Inferior parietal cortex (tissue), 1 donor: ENCODE measurements around the gene RIPK4.
"Not testable (repeated sequence)": the region's sequence is repeated elsewhere in the genome, so short reads cannot be mapped to it uniquely, and the experiment has no call there.

Experiments used
- DNase-seq: peaks from one replicate; pipeline ENCODE4 v3.0.0-alpha.2; 2016; ENCODE audit errors: extremely low spot score

Gene RIPK4

DNA sequence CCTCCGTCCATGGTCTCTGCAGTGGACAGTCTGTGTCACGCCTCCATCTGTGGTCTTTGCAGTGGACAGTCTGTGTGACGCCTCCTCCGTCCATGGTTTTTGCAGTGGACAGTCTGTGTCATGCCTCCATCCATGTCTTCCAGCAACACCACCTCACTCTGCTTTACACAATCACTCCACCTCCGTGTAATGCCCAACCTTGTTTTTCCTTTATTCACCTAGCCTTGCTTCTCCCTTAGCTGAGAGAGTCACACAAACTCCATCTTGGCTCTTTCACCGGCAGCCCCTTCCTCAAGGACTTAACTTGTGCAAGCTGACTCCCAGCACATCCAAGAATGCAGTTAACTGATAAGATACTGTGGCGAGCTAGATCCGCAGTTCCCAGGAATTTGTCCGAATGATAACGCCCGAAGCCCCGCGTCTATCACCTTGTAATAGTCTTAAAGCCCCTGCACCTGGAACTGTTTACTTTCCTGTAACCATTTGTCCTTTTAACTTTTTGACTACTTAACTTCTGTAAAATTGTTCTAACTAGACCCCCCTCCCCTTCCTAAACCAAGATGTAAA is 52.5 kb downstream of the RIPK4 start:
- DNase-seq, result not testable (repeated sequence)

DNA sequence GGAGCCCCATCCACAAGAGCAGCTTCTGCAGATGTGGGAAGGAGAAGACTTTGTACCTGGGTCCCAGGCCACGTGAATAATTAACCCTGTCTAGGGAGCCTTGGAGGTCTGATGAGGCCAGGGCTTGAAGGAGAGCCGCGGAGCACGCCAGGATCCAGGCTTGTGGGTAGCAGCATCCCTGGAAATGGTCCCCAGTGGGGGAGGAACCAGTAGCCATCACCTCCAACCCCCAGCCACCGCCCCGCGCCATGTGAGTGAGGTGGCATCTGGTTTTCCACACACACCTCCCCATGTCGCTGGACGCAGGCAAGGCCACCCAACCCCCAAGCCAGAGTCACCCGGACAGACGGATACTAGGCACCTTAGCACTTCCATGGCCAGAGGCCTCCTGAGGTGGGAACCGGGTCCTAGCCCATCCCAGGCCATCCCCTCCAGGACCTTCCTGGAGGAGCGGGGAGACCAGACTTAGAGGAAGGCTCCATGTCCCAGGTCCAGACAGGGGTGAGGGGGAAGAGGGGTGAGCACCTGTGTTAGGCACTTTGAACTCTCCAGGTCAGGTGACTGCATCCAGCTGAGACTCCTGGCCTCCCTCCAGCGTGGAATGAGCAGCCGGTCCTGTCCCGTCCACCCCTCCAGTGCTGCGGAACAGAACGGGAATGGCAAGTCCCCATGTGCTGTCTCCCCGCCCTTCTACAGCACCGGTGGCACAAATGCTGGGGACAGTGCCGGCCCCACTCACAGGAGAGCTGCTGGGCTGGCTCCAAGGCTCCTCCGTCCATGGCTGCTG is 53.2 kb downstream of the RIPK4 start:
- DNase-seq, result no peak

DNA sequence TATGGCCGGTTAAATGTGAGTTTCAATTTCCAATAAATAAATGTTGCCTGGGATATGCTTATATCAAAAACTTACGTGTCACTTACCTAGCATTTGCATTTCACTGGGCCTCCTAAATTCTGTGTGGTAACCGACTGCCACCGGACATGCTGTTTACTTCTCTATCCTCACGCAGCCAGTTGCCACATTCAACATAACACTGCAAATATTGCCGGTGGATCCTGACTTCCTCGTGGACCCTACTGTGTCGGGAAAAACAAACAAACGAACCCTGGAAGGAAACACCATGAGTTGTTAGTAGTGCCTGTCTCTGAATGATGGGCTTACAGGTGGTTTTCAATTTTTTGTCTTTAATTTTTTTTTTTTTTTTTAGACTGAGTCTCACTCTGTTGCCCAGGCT is 54.1 kb downstream of the RIPK4 start:
- DNase-seq, result no peak

- DNase-seq, result no peak
These were observed 54.7 kb downstream of the RIPK4 start for GRCh38 chr21:41712201-41712600.

GRCh38 chr21:41711416-41712007 is 55.3 kb downstream of the RIPK4 start:
- no peak for DNase-seq

- DNase-seq, result no peak
These were observed 56.1 kb downstream of the RIPK4 start for GRCh38 chr21:41710823-41711160.

DNA sequence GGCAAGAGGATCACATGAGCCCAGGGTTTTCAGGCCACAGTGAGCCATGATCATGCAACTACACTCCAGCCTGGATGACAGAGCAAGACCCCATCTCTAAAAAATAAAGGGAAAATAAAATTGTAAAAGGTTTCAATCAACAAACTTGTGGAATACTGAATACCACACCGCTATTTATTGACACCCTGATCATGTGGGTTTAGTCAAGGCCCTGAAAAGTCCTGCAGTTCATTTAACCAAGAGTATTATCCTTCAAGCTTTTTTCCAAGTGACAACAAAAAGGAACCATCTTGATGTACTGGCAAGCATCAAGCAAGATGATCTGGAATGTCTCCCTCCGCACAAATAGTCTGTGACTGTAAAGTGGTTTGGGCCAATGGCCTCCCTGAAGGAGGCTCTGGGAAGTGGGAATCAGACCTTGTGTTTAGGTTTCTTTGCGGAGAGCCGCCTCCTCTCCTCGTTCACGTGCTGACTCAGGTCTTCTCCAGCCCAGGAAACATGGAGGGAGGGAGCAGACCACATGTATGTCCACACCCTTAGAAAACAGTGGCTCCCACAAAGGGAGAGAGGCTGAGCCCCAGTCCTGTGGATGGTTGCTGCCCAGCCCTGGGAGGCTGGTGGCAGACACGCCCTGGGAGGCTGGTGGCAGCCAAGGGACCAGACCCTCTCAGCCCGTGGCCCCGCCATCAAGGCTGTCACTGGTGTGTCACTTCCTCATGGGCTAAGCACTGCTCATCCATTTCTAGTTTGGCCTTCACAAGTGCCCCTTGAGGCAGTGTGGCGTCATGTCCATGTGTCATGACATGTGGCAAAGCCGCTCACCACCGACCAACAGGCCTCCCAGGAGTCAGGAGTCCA is 56.7 kb downstream of the RIPK4 start:
- DNase-seq, result no peak

GRCh38 chr21:41709166-41709565 is 57.7 kb downstream of the RIPK4 start:
- no peak for DNase-seq

DNA sequence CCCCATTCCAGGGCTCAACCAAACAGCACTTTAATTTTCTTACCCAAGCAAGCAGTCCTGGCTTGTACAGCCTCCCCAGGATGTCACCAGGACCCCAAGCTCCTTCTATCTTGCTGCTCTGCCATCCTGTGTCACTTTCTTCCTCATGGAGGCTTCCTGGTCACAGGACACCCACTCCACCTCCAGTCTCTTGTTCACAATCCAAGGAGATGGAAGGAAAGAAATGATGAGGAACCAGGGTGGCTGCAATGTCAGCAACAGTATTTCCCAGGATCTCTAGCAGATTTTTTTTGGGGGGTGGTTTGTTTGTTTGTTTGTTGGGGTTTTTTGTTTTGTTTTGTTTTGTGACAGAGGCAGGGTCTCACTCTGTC is 58.9 kb downstream of the RIPK4 start:
- no peak for DNase-seq

- no peak for DNase-seq
These were observed 59.5 kb downstream of the RIPK4 start for GRCh38 chr21:41707231-41707959.

- no peak for DNase-seq
These were observed 60.2 kb downstream of the RIPK4 start for GRCh38 chr21:41706678-41707077.

- no peak for DNase-seq
These were observed 60.6 kb downstream of the RIPK4 start for GRCh38 chr21:41706263-41706639.

GRCh38 chr21:41705546-41706262 is 61.1 kb downstream of the RIPK4 start:
- DNase-seq, result no peak

- no peak for DNase-seq
These were observed 62.9 kb downstream of the RIPK4 start for GRCh38 chr21:41703857-41704501.

- DNase-seq, result no peak
These were observed 65.1 kb downstream of the RIPK4 start for GRCh38 chr21:41701749-41702148.

DNA sequence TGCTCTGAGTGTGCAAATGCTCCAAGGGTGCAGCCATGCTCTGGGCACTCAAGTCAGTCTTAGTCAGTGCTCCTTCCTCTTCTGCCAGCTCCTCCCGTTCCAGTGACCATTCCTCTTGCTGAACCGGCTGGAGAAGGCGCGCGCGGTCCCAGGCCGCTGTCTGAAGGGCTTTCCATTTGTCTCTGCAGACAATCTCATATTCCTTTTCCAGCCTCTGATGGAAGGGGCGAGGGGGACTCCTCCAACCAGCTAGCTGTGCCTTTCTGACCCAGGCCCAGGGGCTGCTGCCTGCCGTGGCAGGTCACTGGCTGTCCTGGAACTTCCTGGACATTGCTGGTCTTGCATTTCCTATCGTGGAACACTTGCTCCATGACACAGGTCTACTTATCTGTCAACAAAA is 67.5 kb downstream of the RIPK4 start:
- no peak for DNase-seq

GRCh38 chr21:41698071-41698470 is 68.8 kb downstream of the RIPK4 start:
- DNase-seq, result no peak

- DNase-seq, result peak; percentile 20
These were observed 71.3 kb downstream of the RIPK4 start for GRCh38 chr21:41695513-41695912.

- DNase-seq, result not testable (repeated sequence)
These were observed 72.8 kb downstream of the RIPK4 start for GRCh38 chr21:41694042-41694441.

GRCh38 chr21:41692185-41692565 is 74.7 kb downstream of the RIPK4 start:
- no peak for DNase-seq
